Astrocyte (in vitro differentiated cells and primary cell): ENCODE results near the gene PCYT2.
"Not testable (repeated sequence)": the region's sequence is repeated elsewhere in the genome, so short reads cannot be mapped to it uniquely, and the experiment has no call there.

Experiments
- CTCF ChIP-seq: IDR thresholded peaks from 2 replicates; pipeline ENCODE4 v1.5.1; 2011; ENCODE audit warnings: low read depth, mild to moderate bottlenecking, inconsistent platforms, low read length, moderate library complexity; ENCODE audit not compliant: insufficient read depth
- EZH2 ChIP-seq: IDR thresholded peaks from 2 replicates; pipeline ENCODE4 v1.6.1; 2012; ENCODE audit warnings: mild to moderate bottlenecking, low read length, inconsistent platforms; ENCODE audit not compliant: insufficient read depth

DNA sequence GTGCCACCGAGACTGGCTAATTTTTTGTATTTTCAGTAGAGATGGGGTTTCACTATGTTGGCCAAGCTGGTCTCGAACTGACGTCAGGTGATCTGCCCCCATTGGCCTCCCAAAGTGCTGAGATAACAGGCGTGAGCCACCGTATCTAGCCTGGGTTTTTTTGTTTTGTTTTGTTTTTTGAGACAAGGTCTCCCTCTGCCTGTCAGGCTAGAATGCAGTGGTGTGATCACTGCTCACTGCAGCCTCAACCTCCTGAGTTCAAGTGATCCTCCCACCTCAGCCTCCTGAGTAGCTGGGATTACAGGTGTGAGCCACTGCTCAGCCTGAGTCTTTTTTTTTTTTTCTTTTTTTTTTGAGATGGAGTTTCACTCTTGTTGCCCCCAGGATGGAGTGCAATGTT lies 42.2 kb upstream of the PCYT2 start:
- TF ChIP-seq EZH2, CTCF: not testable (repeated sequence)
